ENCODE measurements around the gene ZFYVE9.

DNA sequence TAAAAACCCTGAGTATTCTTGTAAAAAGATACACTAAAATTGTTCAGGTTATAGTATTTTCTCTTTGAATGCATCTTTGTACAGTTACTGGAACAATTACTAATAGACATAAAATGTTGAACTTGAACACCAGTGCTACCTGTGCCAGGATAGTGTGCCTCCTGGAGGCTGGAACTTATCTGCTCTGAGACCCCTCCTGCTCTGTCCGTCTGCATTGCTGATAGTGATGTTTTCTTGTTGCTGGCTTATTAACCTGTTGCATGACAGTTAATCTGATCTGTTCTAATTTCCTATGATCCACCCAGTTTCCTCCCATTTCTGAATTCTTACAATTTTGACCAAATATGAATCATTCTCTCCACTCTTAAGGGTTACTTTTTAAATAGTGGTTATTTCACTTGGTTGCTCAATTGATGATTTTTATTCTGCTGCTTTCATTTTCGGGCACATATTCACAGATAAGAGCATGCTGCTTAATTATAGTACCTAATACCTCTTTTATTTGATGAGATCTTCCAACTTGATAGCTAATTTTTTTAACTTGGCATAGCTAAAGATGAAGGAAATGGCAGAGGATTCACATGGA is 122.7 kb downstream of the ZFYVE9 start:
- no peak for TF ChIP-seq POLR2AphosphoS5 (IDR thresholded peaks at IDR 0.05)
- TF ChIP-seq, protein P1, sequence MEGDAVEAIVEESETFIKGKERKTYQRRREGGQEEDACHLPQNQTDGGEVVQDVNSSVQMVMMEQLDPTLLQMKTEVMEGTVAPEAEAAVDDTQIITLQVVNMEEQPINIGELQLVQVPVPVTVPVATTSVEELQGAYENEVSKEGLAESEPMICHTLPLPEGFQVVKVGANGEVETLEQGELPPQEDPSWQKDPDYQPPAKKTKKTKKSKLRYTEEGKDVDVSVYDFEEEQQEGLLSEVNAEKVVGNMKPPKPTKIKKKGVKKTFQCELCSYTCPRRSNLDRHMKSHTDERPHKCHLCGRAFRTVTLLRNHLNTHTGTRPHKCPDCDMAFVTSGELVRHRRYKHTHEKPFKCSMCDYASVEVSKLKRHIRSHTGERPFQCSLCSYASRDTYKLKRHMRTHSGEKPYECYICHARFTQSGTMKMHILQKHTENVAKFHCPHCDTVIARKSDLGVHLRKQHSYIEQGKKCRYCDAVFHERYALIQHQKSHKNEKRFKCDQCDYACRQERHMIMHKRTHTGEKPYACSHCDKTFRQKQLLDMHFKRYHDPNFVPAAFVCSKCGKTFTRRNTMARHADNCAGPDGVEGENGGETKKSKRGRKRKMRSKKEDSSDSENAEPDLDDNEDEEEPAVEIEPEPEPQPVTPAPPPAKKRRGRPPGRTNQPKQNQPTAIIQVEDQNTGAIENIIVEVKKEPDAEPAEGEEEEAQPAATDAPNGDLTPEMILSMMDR (IDR thresholded peaks at IDR 0.05 in 8 of 11, conservative IDR thresholded peaks at IDR 0.05 in 3 of 11) = no peak
- TF ChIP-seq POLR2A (IDR thresholded peaks at IDR 0.05) = no peak

All from spleen (tissue), 7 donors.